GM12874 (cell line): ENCODE data around the gene MRPL21.

Experiments used
- CTCF ChIP-seq: IDR thresholded peaks from 2 replicates; pipeline ENCODE4 v1.5.1; 2011; ENCODE audit warnings: low read depth, mild to moderate bottlenecking, control low read depth, low read length, moderate library complexity; ENCODE audit not compliant: insufficient read depth

The MRPL21 gene

GRCh38 chr11:68890490-68891231 lies 13.0 kb downstream of the MRPL21 start:
- TF ChIP-seq CTCF: no peak

- TF ChIP-seq CTCF: peak; percentile 24; the same call in 1 of the 2 replicates
Measured at GRCh38 chr11:68889948-68890446, 13.6 kb downstream of the MRPL21 start.

- TF ChIP-seq CTCF: no peak
Measured at GRCh38 chr11:68882391-68882790, 21.2 kb downstream of the MRPL21 start.

- no peak for TF ChIP-seq CTCF
Measured at GRCh38 chr11:68881320-68881719, 22.3 kb downstream of the MRPL21 start.

GRCh38 chr11:68880851-68881250 lies 22.8 kb downstream of the MRPL21 start:
- no peak for TF ChIP-seq CTCF

GRCh38 chr11:68878022-68878421 lies 25.6 kb downstream of the MRPL21 start:
- TF ChIP-seq CTCF: no peak

- no peak for TF ChIP-seq CTCF
Measured at GRCh38 chr11:68872216-68873003, 31.2 kb downstream of the MRPL21 start.
